Measurements from ENCODE around the gene HTRA2.

Gene HTRA2

DNA sequence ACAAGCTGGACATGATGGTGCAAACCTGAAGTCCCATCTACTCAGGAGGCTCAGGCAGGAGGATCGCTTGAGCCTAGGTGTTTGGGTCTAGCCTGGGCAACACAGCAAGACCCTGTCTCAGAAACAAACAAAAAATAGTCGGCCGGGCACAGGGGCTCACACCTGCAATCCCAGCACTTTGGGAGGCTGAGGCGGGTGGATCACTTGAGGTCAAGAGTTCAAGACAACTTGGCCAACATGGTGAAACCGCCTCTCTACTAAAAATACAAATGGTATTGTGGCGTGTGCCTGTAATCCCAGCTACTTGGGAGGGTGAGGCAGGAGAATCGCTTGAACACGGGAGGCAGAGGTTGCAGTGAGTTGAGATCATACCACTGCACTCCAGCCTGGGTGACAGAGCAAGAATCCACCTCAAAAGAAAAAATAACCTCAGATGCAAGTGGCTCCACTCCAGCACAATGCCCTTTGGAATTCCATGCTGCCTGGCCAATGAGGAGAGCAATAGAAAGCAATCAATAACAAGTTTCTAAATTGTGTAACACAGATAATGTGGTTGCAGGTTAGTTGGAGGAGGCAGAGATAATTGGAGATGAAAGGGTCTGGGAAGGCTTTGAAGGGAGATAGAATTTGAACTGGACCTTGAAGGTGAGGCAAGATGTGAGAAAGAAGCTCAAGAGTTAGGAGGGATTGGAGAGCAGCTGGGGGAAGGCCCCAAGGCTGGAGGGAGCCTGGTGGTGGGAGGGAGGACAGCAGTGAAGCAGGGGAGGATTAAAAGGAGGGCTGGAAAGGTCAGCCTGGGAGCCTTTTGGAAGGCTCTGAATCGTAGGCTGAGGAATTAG is 40.9 kb upstream of the HTRA2 start:
- peaks cover 45% of the 10 kb centered on the region for H3K36me3 ChIP-seq (ENCODE audit: insufficient read depth, insufficient read length, low read length)
- TF ChIP-seq YY1 (IDR thresholded peaks at IDR 0.05; ENCODE audit: insufficient read depth, insufficient read length), result no peak
- no peak for TF ChIP-seq SUZ12 (IDR thresholded peaks at IDR 0.05; ENCODE audit: extremely low read depth, insufficient read depth, insufficient read length)
- TF ChIP-seq ZNF274 (IDR thresholded peaks at IDR 0.05; ENCODE audit: low read depth, low read length), result no peak

DNA sequence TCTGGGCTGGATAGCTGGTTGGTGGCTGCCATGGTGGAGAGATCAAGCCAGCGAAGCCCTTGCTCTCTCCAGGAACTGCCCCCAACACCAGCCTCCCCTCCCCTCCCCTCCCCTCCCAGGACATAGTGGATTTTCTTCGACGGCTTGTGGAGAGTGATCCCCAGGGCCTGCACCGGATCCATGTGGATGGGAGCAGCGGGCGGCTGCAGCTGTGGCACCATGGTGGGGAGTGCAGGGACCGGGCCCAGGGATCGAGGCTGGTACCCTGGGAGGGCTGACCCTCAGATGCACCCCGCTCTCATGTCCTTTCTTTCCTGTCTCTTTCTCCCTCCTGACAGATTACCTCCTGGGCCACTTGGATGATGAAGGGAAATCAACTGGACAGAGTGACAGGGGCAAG is 39.8 kb upstream of the HTRA2 start:
- Histone ChIP-seq H3K9me3 (ENCODE audit: insufficient read depth, low read length) (no peaks in the 10 kb centered on the region), H3K9ac (ENCODE audit: insufficient read length, low read depth) (no peak overlapping the region), H3K27me3 (ENCODE audit: insufficient read depth, insufficient read length) (no peaks in the 10 kb centered on the region), H3K4me3 (ENCODE audit: insufficient read length, low read depth) (no peak overlapping the region), H3K4me1 (ENCODE audit: insufficient read depth, insufficient read length) (no peaks in the 10 kb centered on the region), H3K36me3 (ENCODE audit: insufficient read depth, insufficient read length, low read length) (peaks cover 52% of the 10 kb centered on the region)
- DNase-seq (ENCODE audit: low read depth, low spot score), result no peak
- TF ChIP-seq YY1 (IDR thresholded peaks at IDR 0.05; ENCODE audit: insufficient read depth, insufficient read length), result no peak
- no peak for TF ChIP-seq ZNF274 (IDR thresholded peaks at IDR 0.05; ENCODE audit: low read depth, low read length)
- no peak for TF ChIP-seq SUZ12 (IDR thresholded peaks at IDR 0.05; ENCODE audit: extremely low read depth, insufficient read depth, insufficient read length)

More for the DNA sequence above, 40.9 kb upstream of the HTRA2 start:
- DNase-seq (ENCODE audit: low read depth, low spot score), result no peak
- no peak overlapping the region for H3K4me3 ChIP-seq (ENCODE audit: insufficient read length, low read depth)
- H3K9ac ChIP-seq (ENCODE audit: insufficient read length, low read depth), result no peak overlapping the region
- no peaks in the 10 kb centered on the region for H3K4me1 ChIP-seq (ENCODE audit: insufficient read depth, insufficient read length)
- H3K27me3 ChIP-seq (ENCODE audit: insufficient read depth, insufficient read length), result no peaks in the 10 kb centered on the region
- no peaks in the 10 kb centered on the region for H3K9me3 ChIP-seq (ENCODE audit: insufficient read depth, low read length)

DNA sequence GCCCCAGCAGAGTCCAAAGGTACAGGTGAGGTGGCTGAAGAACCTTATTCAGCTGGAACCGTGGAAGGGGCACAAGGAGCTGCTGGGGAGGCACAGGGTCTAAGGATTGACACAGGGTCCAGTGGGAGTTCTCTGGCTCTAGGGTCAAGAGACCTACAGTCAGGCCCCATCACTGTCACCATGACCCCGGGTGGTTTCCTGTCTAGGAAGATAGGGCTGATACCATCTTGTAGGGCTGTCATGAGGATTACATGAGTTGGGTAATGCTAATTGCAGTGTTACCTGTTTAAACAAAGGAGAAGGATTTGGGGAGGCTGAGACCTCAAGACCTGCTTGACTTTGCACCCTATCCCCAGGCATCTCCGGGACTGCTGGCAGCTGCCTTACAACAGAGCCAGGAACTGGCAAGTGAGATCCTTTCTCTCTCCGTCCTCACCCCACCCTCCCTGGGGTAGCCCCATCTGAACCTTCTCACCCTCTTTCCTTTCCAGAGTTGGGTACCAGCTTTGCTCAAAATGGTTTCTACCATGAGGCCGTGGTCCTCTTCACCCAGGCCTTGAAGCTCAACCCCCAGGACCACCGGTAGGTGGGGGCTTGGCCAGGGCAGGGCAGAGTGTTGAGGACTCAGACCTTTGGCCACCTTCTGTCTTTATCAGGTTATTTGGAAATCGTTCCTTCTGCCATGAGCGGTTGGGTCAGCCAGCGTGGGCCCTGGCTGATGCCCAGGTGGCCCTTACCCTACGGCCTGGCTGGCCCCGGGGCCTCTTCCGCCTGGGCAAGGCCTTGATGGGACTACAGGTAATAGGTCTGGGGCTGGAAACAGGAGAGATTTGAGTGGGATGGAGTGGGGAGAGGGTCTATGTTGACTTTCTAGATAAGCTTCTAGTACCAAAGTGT is 37.8 kb upstream of the HTRA2 start:
- peaks cover 17% of the 10 kb centered on the region for H3K27me3 ChIP-seq (ENCODE audit: insufficient read depth, insufficient read length)
- H3K9me3 ChIP-seq (ENCODE audit: insufficient read depth, low read length), result no peaks in the 10 kb centered on the region
- TF ChIP-seq SUZ12 (IDR thresholded peaks at IDR 0.05; ENCODE audit: extremely low read depth, insufficient read depth, insufficient read length) (no peak), YY1 (IDR thresholded peaks at IDR 0.05; ENCODE audit: insufficient read depth, insufficient read length) (no peak), ZNF274 (IDR thresholded peaks at IDR 0.05; ENCODE audit: low read depth, low read length) (no peak)
- H3K36me3 ChIP-seq (ENCODE audit: insufficient read depth, insufficient read length, low read length), result peaks cover 49% of the 10 kb centered on the region
- no peak for DNase-seq (ENCODE audit: low read depth, low spot score)
- H3K4me3 ChIP-seq (ENCODE audit: insufficient read length, low read depth), result no peak overlapping the region
- no peak overlapping the region for H3K9ac ChIP-seq (ENCODE audit: insufficient read length, low read depth)
- H3K4me1 ChIP-seq (ENCODE audit: insufficient read depth, insufficient read length), result no peaks in the 10 kb centered on the region

DNA sequence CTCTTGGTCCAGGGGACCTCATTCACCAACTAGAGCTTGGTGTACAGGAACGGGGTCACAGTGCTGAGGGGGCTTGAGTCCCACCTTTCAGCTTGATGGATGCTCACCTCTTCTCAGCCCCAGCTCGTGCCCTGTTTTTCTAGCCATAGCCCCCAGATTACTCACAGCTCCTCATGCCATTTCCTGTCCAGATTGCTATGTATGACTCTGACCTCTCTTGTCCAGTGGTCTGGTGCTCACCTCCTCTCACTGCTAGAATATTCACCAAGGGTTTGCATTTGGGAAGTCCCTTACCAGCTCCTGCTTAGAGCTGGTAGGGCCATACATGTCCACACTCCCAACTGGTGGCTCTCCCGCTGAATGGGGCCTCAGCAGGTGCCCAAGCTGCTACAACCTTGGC is 36.2 kb upstream of the HTRA2 start:
- Histone ChIP-seq H3K4me3 (ENCODE audit: insufficient read length, low read depth) (no peak overlapping the region), H3K4me1 (ENCODE audit: insufficient read depth, insufficient read length) (peaks cover 5% of the 10 kb centered on the region), H3K9ac (ENCODE audit: insufficient read length, low read depth) (no peak overlapping the region), H3K9me3 (ENCODE audit: insufficient read depth, low read length) (no peaks in the 10 kb centered on the region), H3K36me3 (ENCODE audit: insufficient read depth, insufficient read length, low read length) (peaks cover 49% of the 10 kb centered on the region), H3K27me3 (ENCODE audit: insufficient read depth, insufficient read length) (peaks cover 34% of the 10 kb centered on the region)
- no peak for TF ChIP-seq ZNF274 (IDR thresholded peaks at IDR 0.05; ENCODE audit: low read depth, low read length)
- DNase-seq (ENCODE audit: low read depth, low spot score), result no peak

DNA sequence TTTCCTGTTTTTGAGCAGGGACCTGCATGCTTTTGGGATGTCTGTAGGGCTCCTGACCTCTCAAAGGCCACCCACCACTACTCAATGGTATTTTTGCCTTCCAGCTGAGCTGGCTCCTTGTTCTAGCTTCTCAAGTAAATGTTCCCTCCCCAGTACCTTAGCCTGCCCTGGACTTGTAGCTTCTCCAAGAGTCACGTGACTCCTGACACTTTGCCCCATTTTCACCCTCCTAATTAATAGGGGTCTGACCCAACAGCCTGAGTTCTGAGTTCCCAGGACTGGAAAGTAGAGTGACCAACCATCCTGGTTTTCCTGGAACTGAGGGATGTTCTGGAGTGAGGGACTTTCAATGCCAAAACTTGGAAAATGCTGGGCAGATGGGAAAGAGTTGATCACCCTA is 34.3 kb upstream of the HTRA2 start:
- DNase-seq (ENCODE audit: low read depth, low spot score), result no peak
- Histone ChIP-seq H3K9me3 (ENCODE audit: insufficient read depth, low read length) (no peaks in the 10 kb centered on the region), H3K36me3 (ENCODE audit: insufficient read depth, insufficient read length, low read length) (peaks cover 41% of the 10 kb centered on the region), H3K4me1 (ENCODE audit: insufficient read depth, insufficient read length) (peaks cover 10% of the 10 kb centered on the region), H3K27me3 (ENCODE audit: insufficient read depth, insufficient read length) (peaks cover 53% of the 10 kb centered on the region), H3K4me3 (ENCODE audit: insufficient read length, low read depth) (no peak overlapping the region), H3K9ac (ENCODE audit: insufficient read length, low read depth) (no peak overlapping the region)
- TF ChIP-seq SUZ12 (IDR thresholded peaks at IDR 0.05; ENCODE audit: extremely low read depth, insufficient read depth, insufficient read length), result no peak
- no peak for TF ChIP-seq YY1 (IDR thresholded peaks at IDR 0.05; ENCODE audit: insufficient read depth, insufficient read length)
- TF ChIP-seq ZNF274 (IDR thresholded peaks at IDR 0.05; ENCODE audit: low read depth, low read length), result no peak

DNA sequence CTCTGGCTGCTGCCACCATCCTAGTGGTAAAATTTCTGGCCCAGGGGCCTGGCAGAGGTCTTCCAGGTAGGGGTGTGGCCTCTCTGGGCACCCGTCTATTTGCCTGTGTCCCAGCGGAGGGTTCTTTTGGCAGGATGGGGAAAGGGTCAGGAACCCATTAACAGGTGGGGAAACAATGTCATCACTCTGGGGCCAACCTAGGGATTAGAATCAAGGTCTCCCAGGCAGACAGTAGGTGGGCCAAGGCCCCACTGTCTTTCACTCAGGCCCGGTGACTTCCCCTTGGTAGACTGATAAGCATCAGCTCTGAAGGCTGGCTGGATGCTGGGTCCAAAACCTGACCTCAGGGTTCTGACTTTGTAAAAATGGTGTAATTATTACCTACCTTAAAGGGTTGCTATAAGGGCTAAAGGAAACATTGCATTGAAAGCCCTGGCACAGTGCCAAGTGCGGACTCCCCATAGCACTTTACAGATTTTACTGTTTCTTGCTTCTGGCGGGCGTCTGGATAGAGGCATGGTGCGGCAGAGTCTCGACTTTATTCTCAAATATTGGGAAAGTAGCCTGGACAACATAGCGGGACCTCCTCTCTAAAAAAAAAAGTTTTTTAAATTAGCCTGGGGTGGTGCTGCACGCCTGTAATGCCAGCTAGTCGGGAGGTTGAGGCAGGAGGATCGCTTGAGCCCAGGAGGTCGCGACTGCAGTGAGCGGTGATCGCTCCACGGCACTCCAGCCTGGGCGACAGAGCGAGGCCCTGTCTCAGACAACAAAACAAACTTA is 32.5 kb upstream of the HTRA2 start:
- Histone ChIP-seq H3K36me3 (ENCODE audit: insufficient read depth, insufficient read length, low read length) (peaks cover 23% of the 10 kb centered on the region), H3K4me1 (ENCODE audit: insufficient read depth, insufficient read length) (peaks cover 23% of the 10 kb centered on the region), H3K9ac (ENCODE audit: insufficient read length, low read depth) (peak overlapping the region; percentile 74), H3K9me3 (ENCODE audit: insufficient read depth, low read length) (no peaks in the 10 kb centered on the region), H3K4me3 (ENCODE audit: insufficient read length, low read depth) (no peak overlapping the region), H3K27me3 (ENCODE audit: insufficient read depth, insufficient read length) (peaks cover 70% of the 10 kb centered on the region)
- TF ChIP-seq YY1 (IDR thresholded peaks at IDR 0.05; ENCODE audit: insufficient read depth, insufficient read length) (no peak), ZNF274 (IDR thresholded peaks at IDR 0.05; ENCODE audit: low read depth, low read length) (no peak), SUZ12 (IDR thresholded peaks at IDR 0.05; ENCODE audit: extremely low read depth, insufficient read depth, insufficient read length) (no peak)
- DNase-seq (ENCODE audit: low read depth, low spot score), result no peak

Measured in NT2/D1 (cell line).